ENCODE measurements around the gene ZMYND19.
"Not testable (repeated sequence)": the region's sequence is repeated elsewhere in the genome, so short reads cannot be mapped to it uniquely, and the experiment has no call there.

Gene ZMYND19

DNA sequence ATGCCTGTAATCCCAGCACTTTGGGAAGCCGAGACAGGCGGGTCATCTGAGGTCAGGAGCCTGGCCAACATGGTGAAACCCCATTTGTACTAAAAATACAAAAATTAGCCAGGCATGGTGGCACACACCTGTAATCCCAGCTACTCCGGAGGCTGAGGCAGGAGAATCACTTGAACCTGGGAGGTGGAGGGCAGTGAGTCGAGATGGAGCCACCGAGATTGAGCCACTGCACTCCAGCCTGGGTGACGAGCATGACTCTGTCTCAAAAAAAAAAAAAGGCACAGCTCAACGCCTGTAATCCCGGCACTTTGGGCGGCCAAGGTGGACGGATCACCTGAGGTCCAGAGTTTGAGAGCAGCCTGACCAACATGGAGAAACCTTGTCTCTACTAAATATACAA, 36.7 kb downstream of the ZMYND19 start:
- not testable (repeated sequence) for DNase-seq

DNA sequence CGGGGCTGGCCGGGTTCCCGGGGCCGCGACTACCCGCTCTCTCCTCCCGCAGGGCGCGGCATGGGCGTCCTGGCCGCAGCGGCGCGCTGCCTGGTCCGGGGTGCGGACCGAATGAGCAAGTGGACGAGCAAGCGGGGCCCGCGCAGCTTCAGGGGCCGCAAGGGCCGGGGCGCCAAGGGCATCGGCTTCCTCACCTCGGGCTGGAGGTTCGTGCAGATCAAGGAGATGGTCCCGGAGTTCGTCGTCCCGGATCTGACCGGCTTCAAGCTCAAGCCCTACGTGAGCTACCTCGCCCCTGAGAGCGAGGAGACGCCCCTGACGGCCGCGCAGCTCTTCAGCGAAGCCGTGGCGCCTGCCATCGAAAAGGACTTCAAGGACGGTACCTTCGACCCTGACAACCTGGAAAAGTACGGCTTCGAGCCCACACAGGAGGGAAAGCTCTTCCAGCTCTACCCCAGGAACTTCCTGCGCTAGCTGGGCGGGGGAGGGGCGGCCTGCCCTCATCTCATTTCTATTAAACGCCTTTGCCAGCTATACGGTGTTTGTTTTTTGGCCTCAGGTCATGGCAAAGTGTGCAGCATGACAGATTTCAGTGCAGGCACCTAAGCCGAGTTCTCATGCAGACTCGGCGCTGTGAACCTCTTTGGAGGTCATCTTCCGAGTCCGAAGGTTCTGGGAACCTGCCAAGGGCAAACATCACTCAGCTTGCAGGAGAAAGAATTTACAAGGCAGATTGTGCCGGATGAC, 38.1 kb downstream of the ZMYND19 start:
- peak in 1 of 2 donors; percentile 8 for DNase-seq

- peak; percentile 79 to 87 for DNase-seq
Measured at GRCh38 chr9:137551264-137552021, 38.9 kb downstream of the ZMYND19 start, which contains the start of gene MRPL41. MRPL41 (plus strand) TSS chr9:137551879; CDS start chr9:137552082, 203 bp downstream.

- DNase-seq: not testable (repeated sequence)
Measured at GRCh38 chr9:137550958-137551263, 39.4 kb downstream of the ZMYND19 start.

- peak; percentile 39 to 47 for DNase-seq
Measured at GRCh38 chr9:137550231-137550621, 40.1 kb downstream of the ZMYND19 start, which contains the start of gene PNPLA7. PNPLA7 (minus strand) TSS chr9:137550402; CDS start chr9:137550197, 205 bp downstream.

DNA sequence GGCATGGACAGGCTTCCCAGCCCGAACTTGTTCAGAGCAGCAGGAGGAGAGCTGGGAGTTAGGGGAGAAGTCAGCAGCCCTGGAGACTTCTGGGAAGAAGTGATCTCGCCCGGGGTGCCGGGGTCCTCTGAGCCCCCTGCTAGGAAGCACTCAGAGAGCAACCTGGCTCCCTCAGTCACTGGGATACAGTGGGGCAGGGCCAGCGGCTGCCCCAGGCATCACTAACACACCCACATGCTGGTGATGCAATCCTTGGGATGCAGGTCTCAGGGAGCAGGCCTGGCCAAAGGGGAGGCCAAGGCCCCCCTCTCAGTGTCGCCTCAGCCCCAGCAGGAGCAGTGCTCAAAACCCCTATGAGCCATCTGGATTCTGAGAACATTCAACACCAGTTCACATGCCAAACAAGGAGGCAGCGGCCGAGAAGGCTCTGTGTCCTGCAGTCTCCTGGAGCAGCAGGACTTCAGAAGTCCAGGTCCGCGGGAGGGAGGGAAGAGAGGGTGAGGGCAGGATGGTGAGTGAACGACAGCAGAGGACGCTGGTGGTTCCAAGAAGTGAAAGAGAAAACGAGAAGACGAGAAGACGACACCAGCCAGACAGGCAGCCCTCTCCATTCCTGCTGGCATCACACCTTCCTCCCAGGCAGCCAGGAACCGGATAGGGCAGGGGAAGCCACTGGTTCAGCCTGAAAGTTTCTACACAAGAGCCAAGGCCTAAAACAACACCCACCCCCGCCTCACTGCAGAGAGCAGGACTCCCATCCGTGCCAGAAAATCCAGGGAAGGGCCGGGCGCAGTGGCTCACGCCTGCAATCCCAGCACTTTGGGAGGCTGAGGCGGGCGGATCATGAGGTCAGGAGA, 42.4 kb downstream of the ZMYND19 start:
- no peak for DNase-seq

GRCh38 chr9:137545123-137545522, 45.2 kb downstream of the ZMYND19 start:
- no peak for DNase-seq

GRCh38 chr9:137544176-137544760, 46.0 kb downstream of the ZMYND19 start:
- DNase-seq: no peak

GRCh38 chr9:137543237-137543963, 46.9 kb downstream of the ZMYND19 start:
- DNase-seq: no peak

DNA sequence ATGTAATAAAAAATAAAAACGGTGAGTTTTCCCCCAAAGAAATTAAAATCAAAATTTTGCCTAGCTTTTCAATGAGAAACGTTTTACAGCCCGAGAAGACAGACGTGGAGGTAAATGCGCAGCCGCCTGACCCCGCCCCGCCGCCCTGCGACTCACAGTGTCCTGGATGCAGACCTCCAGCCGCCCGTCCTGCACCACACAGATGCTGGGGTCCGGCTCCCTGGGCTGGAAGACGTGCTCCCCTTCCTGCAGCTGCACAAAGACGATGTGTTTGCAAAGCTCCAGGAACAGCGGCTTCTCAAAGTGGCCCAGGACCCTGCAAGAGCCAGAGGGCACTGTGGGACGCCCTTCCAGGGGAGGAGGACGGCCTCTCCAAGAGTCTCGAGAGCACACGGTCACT, 47.8 kb downstream of the ZMYND19 start:
- no peak for DNase-seq

- DNase-seq: no peak
Measured at GRCh38 chr9:137540536-137540935, 49.8 kb downstream of the ZMYND19 start.

GRCh38 chr9:137538058-137538457, 52.3 kb downstream of the ZMYND19 start:
- DNase-seq: no peak

DNA sequence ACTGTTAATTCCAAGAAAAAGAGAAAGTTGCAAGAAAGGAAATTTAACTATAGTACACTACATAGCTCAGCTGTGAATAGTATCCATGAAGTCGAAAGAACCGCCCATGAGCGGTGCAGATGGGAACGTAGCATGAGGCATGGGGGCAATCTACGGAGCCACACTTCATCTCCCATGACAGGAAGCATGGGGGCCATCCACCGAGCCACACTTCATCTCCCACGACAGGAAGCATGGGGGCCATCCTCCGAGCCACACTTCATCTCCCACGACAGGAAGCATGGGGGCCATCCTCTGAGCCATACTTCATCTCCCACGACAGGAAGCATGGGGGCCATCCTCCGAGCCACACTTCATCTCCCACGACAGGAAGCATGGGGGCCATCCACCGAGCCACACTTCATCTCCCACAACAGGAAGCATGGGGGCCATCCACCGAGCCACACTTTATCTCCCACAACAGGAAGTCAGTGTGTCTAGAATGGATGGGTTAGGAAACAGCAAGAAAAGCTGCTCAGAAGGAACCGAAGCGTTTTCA, 53.6 kb downstream of the ZMYND19 start:
- DNase-seq: not testable (repeated sequence)

- DNase-seq: no peak
Measured at GRCh38 chr9:137535120-137535428, 55.2 kb downstream of the ZMYND19 start.

DNA sequence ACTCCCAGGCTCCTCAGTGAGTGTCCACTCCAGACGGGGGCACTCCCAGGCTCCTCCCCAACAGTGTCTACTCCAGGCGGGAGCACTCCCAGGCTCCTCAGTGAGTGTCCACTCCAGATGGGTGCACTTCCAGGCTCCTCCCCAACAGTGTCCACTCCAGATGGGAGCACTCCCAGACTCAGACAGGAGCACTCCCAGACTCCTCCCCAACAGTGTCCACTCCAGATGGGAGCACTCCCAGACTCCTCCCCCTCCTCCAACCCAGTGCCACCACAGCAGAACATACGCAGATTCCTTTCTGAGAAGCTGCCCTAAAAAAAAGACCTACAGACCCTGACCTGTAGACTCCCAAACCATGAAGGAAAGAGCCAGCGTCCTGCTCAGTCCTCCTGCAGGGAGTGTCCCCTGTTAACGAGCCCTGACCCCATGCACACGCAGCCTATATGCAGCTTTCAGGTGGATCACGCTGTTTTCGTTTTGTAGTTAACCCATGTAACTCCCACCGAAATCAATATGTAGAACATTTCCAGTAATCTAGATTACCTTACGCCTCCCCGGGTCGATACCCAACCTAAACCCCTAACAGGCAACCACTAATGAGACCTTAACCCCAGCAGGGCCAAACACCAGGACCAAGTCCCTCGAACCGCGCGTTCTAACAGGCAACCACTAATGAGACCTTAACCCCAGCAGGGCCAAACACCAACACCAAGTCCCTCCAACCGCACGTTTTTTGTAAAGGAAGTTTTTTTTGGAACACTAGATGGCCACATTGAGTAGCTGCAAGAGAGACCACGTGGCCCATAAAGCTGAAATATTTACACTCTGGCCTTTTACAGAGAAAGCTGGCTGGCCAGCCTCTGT, 55.8 kb downstream of the ZMYND19 start:
- no peak for DNase-seq

GRCh38 chr9:137532891-137533468, 57.3 kb downstream of the ZMYND19 start:
- DNase-seq: not testable (repeated sequence)
